ENCODE results near the gene SQSTM1. TPM values are rescaled to one million over a fixed set of nuclear protein-coding genes. Genes with fewer than 3 reads are reported as not detected.

Gene SQSTM1
- total RNA-seq, 4 donors from 2014 or later: 408 to 463 (median 452) TPM

GRCh38 chr5:179840321-179840720, 19.6 kb downstream of the SQSTM1 start:
- WGBS, 2 donors: 91 to 95% methylated on average over 11 of the region's 11 CpGs
- no peak for TF ChIP-seq CTCF (IDR thresholded peaks at IDR 0.05)
- TF ChIP-seq EP300 (IDR thresholded peaks at IDR 0.05): no peak
- no peak for TF ChIP-seq POLR2A (IDR thresholded peaks at IDR 0.05)
- no peak overlapping the region for H3K4me3 ChIP-seq
- no peak for DNase-seq (ENCODE audit: low spot score in 2 of 2)
- no peak overlapping the region for H3K27ac ChIP-seq
- no peaks in the 10 kb centered on the region for H3K27me3 ChIP-seq
- peaks cover 3 to 97% (median 37%) of the 10 kb centered on the region in 3 donors for H3K36me3 ChIP-seq
- peaks cover 0 to 13% (median 6%) of the 10 kb centered on the region in 4 donors for H3K4me1 ChIP-seq
- H3K9me3 ChIP-seq: peaks cover 0 to 12% (median 0%) of the 10 kb centered on the region in 4 donors

GRCh38 chr5:179840766-179841165, 20.1 kb downstream of the SQSTM1 start:
- WGBS, 2 donors: 85% methylated on average over 17 of the region's 17 CpGs

GRCh38 chr5:179841621-179842020, 20.9 kb downstream of the SQSTM1 start:
- no peaks in the 10 kb centered on the region for H3K27me3 ChIP-seq
- H3K4me1 ChIP-seq: peaks cover 0 to 6% (median 2%) of the 10 kb centered on the region in 4 donors
- no peak overlapping the region for H3K4me3 ChIP-seq
- TF ChIP-seq CTCF (IDR thresholded peaks at IDR 0.05): no peak
- no peak for TF ChIP-seq POLR2A (IDR thresholded peaks at IDR 0.05)
- TF ChIP-seq EP300 (IDR thresholded peaks at IDR 0.05): no peak
- 93 to 96% methylated on average over 8 to 9 of the region's 9 CpGs for WGBS, 2 donors
- H3K36me3 ChIP-seq: peaks cover 3 to 97% (median 29%) of the 10 kb centered on the region in 3 donors
- H3K9me3 ChIP-seq: peaks cover 0 to 17% (median 0%) of the 10 kb centered on the region in 4 donors
- no peak overlapping the region for H3K27ac ChIP-seq
- no peak for DNase-seq (ENCODE audit: low spot score in 2 of 2)

More at GRCh38 chr5:179840766-179841165, 20.1 kb downstream of the SQSTM1 start:
- H3K9me3 ChIP-seq: peaks cover 0 to 17% (median 0%) of the 10 kb centered on the region in 4 donors
- TF ChIP-seq CTCF (IDR thresholded peaks at IDR 0.05) (no peak), EP300 (IDR thresholded peaks at IDR 0.05) (no peak), POLR2A (IDR thresholded peaks at IDR 0.05) (no peak)
- DNase-seq (ENCODE audit: low spot score in 2 of 2): no peak
- peaks cover 3 to 97% (median 37%) of the 10 kb centered on the region in 3 donors for H3K36me3 ChIP-seq
- H3K27ac ChIP-seq: no peak overlapping the region
- H3K27me3 ChIP-seq: no peaks in the 10 kb centered on the region
- no peak overlapping the region for H3K4me3 ChIP-seq
- peaks cover 0 to 13% (median 6%) of the 10 kb centered on the region in 4 donors for H3K4me1 ChIP-seq

- Histone ChIP-seq H3K36me3 (peaks cover 0 to 60% (median 22%) of the 10 kb centered on the region in 3 donors), H3K4me1 (peaks cover 0 to 41% (median 9%) of the 10 kb centered on the region in 4 donors), H3K27ac (no peak overlapping the region), H3K27me3 (no peaks in the 10 kb centered on the region), H3K4me3 (no peak overlapping the region), H3K9me3 (no peaks in the 10 kb centered on the region)
- 80% methylated on average over 8 of the region's 8 CpGs for WGBS, 2 donors
- TF ChIP-seq CTCF (IDR thresholded peaks at IDR 0.05): no peak
- no peak for TF ChIP-seq EP300 (IDR thresholded peaks at IDR 0.05)
- no peak for TF ChIP-seq POLR2A (IDR thresholded peaks at IDR 0.05)
- no peak for DNase-seq (ENCODE audit: low spot score in 2 of 2)
These were observed 32.4 kb downstream of the SQSTM1 start for GRCh38 chr5:179852993-179853547.

- Histone ChIP-seq H3K4me1 (peaks cover 0 to 44% (median 10%) of the 10 kb centered on the region in 4 donors), H3K27me3 (no peaks in the 10 kb centered on the region), H3K9me3 (no peaks in the 10 kb centered on the region), H3K4me3 (no peak overlapping the region), H3K27ac (no peak overlapping the region), H3K36me3 (peaks cover 0 to 48% (median 16%) of the 10 kb centered on the region in 3 donors)
- WGBS, 2 donors: 74 to 76% methylated on average over 8 of the region's 8 CpGs
- DNase-seq (ENCODE audit: low spot score in 2 of 2): no peak
- TF ChIP-seq CTCF (IDR thresholded peaks at IDR 0.05) (no peak), EP300 (IDR thresholded peaks at IDR 0.05) (no peak), POLR2A (IDR thresholded peaks at IDR 0.05) (no peak)
These were observed 33.7 kb downstream of the SQSTM1 start for GRCh38 chr5:179854356-179854755.

Data from tibial nerve (tissue), 4 donors.